Measurements from ENCODE around the gene COA6.
"Not testable (repeated sequence)": the region's sequence is repeated elsewhere in the genome, so short reads cannot be mapped to it uniquely, and the experiment has no call there.

COA6 gene

GRCh38 chr1:234371414-234371813 is 1.8 kb upstream of the COA6 start:
- peak; percentile 70 for DNase-seq

- peak; percentile 29 for DNase-seq
These were observed 1.1 kb upstream of the COA6 start for GRCh38 chr1:234372011-234372757.

GRCh38 chr1:234373959-234374254 is 651 bp downstream of the COA6 start:
- no peak for DNase-seq

DNA sequence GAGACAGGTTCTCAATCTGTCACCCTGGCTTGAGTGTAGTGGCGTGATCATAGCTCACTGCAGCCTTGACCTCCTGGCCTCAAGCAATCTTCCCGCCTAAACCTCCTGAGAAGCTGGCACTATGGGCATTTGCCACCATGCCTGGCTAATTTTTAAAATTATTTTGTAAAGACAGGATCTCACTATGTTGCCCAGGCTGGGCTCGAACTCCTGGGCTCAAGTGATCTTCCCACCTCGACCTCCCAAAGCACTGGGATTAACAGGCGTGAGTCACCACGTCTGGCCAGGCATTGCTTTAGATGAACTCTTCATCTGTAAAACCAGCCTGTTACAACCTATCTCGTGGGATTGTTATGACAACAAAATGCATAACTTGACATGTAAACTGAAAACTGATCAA is 2.4 kb downstream of the COA6 start:
- no peak for DNase-seq

GRCh38 chr1:234379591-234380109 is 6.4 kb downstream of the COA6 start:
- not testable (repeated sequence) for DNase-seq

DNA sequence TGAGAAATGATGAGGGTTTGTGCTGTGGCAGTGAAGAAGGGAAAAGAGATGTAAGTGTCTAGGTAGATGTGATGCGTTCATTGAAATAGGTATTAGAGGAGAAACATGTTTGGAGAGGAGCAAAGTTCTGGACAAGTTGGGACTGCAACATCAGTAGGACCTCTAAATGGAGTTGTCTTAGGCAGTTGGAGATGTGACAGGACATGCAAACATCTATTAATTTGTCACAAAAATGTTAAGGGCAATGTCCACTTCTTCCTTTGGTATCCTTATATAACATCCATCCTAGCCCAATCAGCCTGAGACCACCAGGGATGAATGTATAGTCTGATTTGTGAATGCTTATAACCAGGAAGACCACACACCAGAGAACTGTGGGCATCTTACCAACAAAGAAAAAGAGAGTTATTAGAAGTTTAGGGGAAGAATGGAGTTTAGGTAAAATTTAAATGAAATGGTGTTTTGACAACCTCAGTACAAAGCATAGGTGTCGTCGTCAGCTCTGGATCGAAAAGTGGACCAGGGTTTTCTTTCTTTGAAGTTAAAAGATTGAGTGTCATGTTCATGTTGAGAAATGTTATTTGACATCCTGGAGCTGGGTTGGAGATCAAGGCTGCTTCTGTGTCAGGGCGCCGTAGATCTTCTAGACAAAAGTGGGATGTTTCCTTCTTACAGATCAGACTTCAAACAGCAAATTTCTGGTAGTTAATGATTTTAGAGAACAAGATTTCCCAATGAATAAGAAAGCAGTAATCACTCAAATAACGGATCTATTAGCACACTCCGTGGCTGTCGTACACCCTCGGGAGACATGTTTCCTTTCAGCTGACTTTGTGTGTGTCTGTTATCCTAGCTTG is 8.7 kb downstream of the COA6 start:
- DNase-seq: no peak

DNA sequence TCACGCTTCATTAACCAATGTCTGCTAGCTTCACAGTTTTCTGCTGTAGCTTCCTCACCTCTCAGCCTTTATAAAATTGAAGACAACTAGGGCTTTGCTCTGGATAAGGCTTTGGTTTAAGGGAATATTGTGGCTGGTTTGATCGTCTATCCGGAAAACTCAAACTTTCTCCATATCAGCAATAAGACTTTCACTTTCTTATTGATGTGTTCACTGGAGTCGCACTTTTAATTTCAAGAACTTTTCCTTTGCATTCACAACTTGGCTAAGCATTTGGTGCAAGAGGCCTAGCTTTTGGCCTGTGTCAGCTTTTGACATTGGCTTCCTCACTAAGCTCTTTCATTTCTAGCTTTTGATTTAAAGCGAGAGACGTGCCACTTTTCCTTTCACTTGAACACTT is 12.9 kb downstream of the COA6 start:
- DNase-seq: no peak

GRCh38 chr1:234388094-234388493 is 14.8 kb downstream of the COA6 start:
- no peak for DNase-seq

- DNase-seq: no peak
These were observed 19.9 kb downstream of the COA6 start for GRCh38 chr1:234393190-234393589.

DNA sequence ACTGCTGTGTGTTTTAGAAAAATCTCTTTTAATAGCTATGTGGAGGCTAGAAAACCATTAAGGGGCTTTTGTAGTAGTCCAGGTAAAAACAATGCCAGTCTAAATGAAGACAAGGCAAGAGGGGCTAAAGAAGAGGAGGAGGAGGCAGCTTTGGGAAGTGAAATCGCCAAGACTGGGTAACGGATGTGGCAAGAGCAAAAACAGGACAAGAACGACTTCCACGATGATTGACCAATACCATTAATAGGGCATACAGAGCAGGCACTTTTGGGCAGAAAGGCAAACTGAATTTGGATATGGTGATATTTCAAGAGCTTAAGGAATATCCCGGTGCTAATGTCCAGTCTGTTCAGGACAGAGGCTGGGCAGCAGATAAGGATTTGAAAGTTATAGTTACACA is 22.0 kb downstream of the COA6 start:
- DNase-seq: no peak

DNA sequence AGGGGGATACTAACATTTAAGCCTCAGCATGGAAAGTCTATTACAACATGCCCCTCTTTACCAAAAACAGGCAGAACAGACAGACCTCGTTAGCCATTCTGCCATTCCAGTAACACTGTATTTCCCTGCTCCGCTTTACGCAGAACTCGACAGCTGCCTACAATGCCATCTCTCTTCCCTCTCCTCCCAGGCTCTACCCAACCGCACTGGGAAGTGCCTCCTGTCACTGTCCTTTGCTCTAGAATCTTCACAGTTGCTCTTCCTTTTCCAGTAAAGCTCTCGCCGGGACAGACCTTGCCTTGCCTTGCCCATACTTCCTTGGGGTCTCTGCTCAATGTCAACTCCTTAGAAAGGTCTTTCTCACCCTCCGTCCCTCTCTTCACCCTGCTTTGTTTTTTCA is 22.8 kb downstream of the COA6 start:
- DNase-seq: no peak

DNA sequence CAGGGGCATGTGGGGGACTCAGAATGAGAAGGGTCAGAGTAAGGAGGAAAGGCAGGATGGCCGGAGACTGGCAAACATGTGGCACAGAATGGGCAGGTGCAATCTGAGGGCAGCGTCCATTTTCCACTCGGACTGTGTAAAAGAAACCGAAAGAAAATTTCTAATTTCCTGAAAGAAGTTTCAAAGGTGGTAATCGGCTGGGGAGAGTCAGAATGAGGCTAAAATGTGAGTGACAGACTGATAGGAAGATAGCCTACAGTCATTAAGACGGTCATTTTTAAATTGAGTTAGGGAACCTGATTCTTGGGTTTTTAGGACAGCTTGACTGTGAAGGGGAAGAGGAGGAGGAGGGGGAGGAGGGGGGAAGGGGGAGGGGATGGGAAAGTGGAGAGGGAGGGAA is 23.6 kb downstream of the COA6 start:
- no peak for DNase-seq

DNA sequence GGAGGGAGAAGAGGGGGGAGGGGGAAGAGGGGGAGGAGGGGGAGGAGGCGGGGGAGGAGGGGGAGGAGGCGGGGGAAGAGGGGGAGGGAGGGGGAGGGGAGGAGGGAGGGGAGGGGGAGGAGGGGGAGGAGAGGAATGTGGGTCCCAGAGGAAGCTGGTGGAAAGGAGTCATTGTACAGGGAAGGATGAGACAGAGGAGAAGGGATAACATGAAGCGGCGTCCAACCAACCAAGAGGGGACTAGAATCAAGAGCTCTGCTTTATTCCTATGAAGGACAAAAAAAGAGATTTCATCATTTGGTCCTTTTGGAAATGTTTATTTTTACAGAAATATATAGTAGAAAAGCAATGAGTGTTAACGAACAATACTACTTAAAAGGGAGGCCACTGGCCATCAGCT is 24.5 kb downstream of the COA6 start:
- DNase-seq: no peak

- DNase-seq: no peak
These were observed 25.7 kb downstream of the COA6 start for GRCh38 chr1:234398849-234399381.

DNA sequence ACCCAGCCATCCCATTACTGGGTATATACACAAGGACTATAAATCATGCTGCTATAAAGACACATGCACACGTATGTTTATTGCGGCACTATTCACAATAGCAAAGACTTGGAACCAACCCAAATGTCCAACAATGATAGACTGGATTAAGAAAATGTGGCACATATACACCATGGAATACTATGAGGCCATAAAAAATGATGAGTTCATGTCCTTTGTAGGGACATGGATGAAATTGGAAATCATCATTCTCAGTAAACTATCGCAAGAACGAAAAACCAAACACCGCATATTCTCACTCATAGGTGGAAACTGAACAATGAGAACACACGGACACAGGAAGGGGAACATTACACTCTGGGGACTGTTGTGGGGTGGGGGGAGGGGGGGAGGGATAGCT is 26.3 kb downstream of the COA6 start:
- DNase-seq: not testable (repeated sequence)

DNA sequence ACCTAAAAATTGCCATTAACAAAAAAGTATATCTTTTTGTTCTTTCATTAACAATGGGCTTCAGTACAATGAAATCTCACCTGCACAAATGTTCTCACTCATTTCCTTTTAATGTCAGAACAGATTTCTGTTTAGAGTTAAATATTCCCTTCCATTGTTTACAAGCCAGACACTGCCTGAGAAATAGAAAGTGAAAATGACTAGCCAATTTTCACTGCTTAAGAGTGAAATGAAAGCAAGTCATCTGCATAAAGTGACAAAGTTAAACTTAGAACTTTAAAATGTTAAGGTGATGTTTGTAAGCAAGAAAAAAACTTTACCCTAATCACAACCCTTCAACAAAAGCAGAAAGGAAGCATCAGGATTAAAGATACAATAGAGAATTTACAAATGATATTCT is 27.5 kb downstream of the COA6 start:
- no peak for DNase-seq

DNA sequence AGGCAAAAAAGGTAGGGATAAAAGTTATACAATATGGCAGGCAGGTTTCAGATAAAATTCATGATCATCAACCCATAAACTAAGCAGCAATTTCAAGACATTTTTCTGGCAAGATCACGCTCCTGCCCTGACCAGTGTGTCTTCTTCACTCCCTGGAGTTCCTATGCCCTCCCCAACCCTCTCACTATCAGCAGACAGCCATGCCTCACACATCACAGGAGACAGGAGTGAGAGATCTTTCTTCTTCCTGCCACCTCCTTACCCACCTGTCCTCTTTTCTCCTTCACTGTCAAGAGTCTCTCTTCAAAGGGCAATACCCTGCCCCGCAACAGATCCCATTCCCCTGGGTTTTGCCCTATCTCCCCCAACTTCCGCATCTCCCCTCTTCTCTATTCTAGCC is 28.4 kb downstream of the COA6 start:
- DNase-seq: no peak

GRCh38 chr1:234402939-234403338 is 29.7 kb downstream of the COA6 start:
- no peak for DNase-seq

DNA sequence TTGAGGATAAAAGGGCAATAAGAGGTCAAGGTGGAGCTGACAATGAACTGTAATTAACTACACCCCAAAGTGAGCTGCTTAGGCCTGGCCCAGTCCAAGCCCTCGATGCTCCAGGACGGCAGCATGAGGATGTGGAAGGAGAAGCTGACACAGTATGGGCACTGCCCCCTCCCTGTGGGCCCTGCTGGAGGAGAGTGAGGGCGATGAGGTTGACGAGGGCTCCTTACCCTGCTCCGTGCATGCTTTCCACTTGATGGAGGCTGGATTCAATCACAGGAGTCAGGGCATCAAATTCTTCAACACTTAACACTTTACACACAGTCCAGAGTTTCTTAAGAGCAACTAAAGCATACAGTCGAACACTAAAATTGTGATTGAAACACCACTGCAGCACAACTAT is 32.4 kb downstream of the COA6 start:
- DNase-seq: no peak

- DNase-seq: no peak
These were observed 33.6 kb downstream of the COA6 start for GRCh38 chr1:234406871-234407270.

GRCh38 chr1:234408757-234409156 is 35.5 kb downstream of the COA6 start:
- no peak for DNase-seq

GRCh38 chr1:234409328-234409727 is 36.1 kb downstream of the COA6 start:
- no peak for DNase-seq

- no peak for DNase-seq
These were observed 39.6 kb downstream of the COA6 start for GRCh38 chr1:234412830-234413229.

DNA sequence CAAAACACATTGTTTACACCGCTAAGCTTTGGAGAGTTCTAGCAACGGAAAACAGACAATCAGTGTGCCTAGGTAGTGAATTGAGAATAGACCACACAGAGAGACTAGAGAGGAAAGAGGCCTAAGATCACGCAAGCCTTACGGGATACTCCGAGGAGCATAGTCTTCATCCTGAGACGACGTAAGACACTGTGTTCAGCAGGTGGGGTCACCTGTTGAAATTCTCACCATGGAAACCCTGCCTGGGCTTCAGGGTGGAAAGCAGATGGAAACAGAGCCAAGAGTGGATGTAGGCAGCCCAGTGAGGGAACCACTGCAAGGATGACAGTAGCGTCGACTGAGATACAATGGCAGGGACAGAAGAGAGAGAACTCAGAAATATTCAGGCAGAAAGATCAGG is 40.2 kb downstream of the COA6 start:
- DNase-seq: no peak
